IMR-90 (cell line): ENCODE measurements around the gene KLHL20. TPM values are rescaled to one million over a fixed set of nuclear protein-coding genes. Genes with fewer than 3 reads are reported as not detected.

Experiments
- ATAC-seq: fragments of 200-7000 bp; cut with Tn5 transposase; 2 replicates; pipeline ENCODE4 v1.9.1; 2020; ENCODE audit warnings: low read depth, mild to moderate bottlenecking, moderate library complexity
- BruUV-seq: library from RNA; stranded (reverse); fragments of 400-500 nt; replicated peaks from 2 replicates; lab custom pipeline; 2021; lab: Mats Ljungman, UMichigan
- CTCF ChIA-PET: fragments of 300-600 bp; formaldehyde crosslinking; extraction: SDS; loops from one replicate; lab custom pipeline; 2021; ENCODE audit warnings: antibody characterized with exemption; lab: Yijun Ruan, JAX
- POLR2A ChIA-PET: fragments of 300-600 bp; sonication (Branson Sonifier 250); formaldehyde crosslinking; loops from one replicate; lab custom pipeline; 2022; ENCODE audit warnings: antibody characterized with exemption; ENCODE audit not compliant: unreplicated experiment; lab: Charles Lee
- DNase-seq: peaks from one replicate; pipeline ENCODE4 v3.0.0; 2013
- H2AFZ ChIP-seq: replicated peaks from 2 replicates; pipeline ENCODE3; 2013; ENCODE audit warnings: low read length, mild to moderate bottlenecking; ENCODE audit not compliant: poor library complexity
- H2AK5ac ChIP-seq: 2 replicates; pipeline ENCODE4 v1.6.1; 2013; ENCODE audit warnings: low read depth, low read length, inconsistent platforms
- H2AK9ac ChIP-seq: replicated peaks from 2 replicates; pipeline ENCODE3; 2013; ENCODE audit warnings: mild to moderate bottlenecking, low read depth, low read length, moderate library complexity; ENCODE audit not compliant: poor library complexity
- H2BK120ac ChIP-seq: 2 replicates; pipeline ENCODE4 v1.6.1; 2013; ENCODE audit warnings: low read depth, low read length, inconsistent platforms
- H2BK15ac ChIP-seq: 3 replicates; pipeline ENCODE4 v1.6.1; 2013; ENCODE audit warnings: low read depth, low read length, inconsistent platforms
- H2BK20ac ChIP-seq: 2 replicates; pipeline ENCODE4 v1.6.1; 2013; ENCODE audit warnings: low read depth, mild to moderate bottlenecking, inconsistent platforms, low read length, moderate library complexity
- H2BK5ac ChIP-seq: 2 replicates; pipeline ENCODE4 v1.6.1; 2013; ENCODE audit warnings: mild to moderate bottlenecking, low read depth, low read length, inconsistent platforms; ENCODE audit not compliant: poor library complexity, severe bottlenecking
- H3K14ac ChIP-seq: replicated peaks from 2 replicates; pipeline ENCODE4 v1.6.1; 2013; ENCODE audit warnings: low read depth, low read length, inconsistent platforms
- H3K18ac ChIP-seq: 2 replicates; pipeline ENCODE4 v1.6.1; 2013; ENCODE audit warnings: low read depth, low read length, control low read depth
- H3K23ac ChIP-seq: 2 replicates; pipeline ENCODE4 v1.6.1; 2013; ENCODE audit warnings: low read depth, low read length, inconsistent platforms
- H3K27ac ChIP-seq: 2 replicates; pipeline ENCODE4 v1.5.1; 2013; ENCODE audit warnings: mild to moderate bottlenecking, control low read depth, low read length; ENCODE audit not compliant: insufficient read depth
- H3K27me3 ChIP-seq: 2 replicates; pipeline ENCODE4 v1.6.1; 2013; ENCODE audit warnings: low read length; ENCODE audit not compliant: control insufficient read depth, insufficient read depth
- H3K36me3 ChIP-seq: 2 replicates; pipeline ENCODE4 v1.6.1; 2013; ENCODE audit warnings: low read length, mixed read lengths; ENCODE audit not compliant: control insufficient read depth, insufficient read depth
- H3K4ac ChIP-seq: 2 replicates; pipeline ENCODE4 v1.6.1; 2013; ENCODE audit warnings: low read depth, low read length, inconsistent platforms
- H3K4me1 ChIP-seq: 2 replicates; pipeline ENCODE4 v1.6.1; 2013; ENCODE audit warnings: low read length, mixed read lengths; ENCODE audit not compliant: control insufficient read depth, insufficient read depth
- H3K4me2 ChIP-seq: 2 replicates; pipeline ENCODE4 v1.6.1; 2013; ENCODE audit warnings: low read depth, mild to moderate bottlenecking, control low read depth, low read length, moderate library complexity
- H3K4me3 ChIP-seq: 2 replicates; pipeline ENCODE4 v1.5.1; 2013; ENCODE audit warnings: low read depth, mild to moderate bottlenecking, control low read depth, low read length, moderate library complexity; ENCODE audit not compliant: insufficient read depth
- H3K56ac ChIP-seq: 2 replicates; pipeline ENCODE4 v1.6.1; 2013; ENCODE audit warnings: low read length, inconsistent platforms; ENCODE audit not compliant: insufficient read depth; ENCODE audit errors: extremely low read depth
- H3K79me1 ChIP-seq, 2 experiments: 2 replicates each; pipeline ENCODE4 v1.6.1; 2013; ENCODE audit warnings: low read length in 2 of 2, inconsistent platforms in 1 of 2, low read depth in 1 of 2
- H3K9ac ChIP-seq: 2 replicates; pipeline ENCODE4 v1.6.1; 2013; ENCODE audit warnings: low read depth, low read length, control low read depth
- H3K9me1 ChIP-seq: 2 replicates; pipeline ENCODE4 v1.6.1; 2013; ENCODE audit warnings: low read length, inconsistent platforms; ENCODE audit not compliant: insufficient read depth
- H3K9me3 ChIP-seq: 2 replicates; pipeline ENCODE4 v1.6.1; 2013; ENCODE audit warnings: low read length; ENCODE audit not compliant: control insufficient read depth, insufficient read depth
- H4K20me1 ChIP-seq: 2 replicates; pipeline ENCODE4 v1.6.1; 2013; ENCODE audit warnings: low read length, inconsistent platforms; ENCODE audit not compliant: insufficient read depth
- H4K5ac ChIP-seq: 2 replicates; pipeline ENCODE4 v1.6.1; 2013; ENCODE audit warnings: mild to moderate bottlenecking, low read depth, low read length, control low read depth
- H4K8ac ChIP-seq, 2 experiments: 2 replicates each; pipeline ENCODE4 v1.6.1; 2013; ENCODE audit warnings: low read depth in 2 of 2, low read length in 2 of 2, control low read depth in 1 of 2, inconsistent platforms in 1 of 2
- H4K91ac ChIP-seq: 2 replicates; pipeline ENCODE4 v1.6.1; 2013; ENCODE audit warnings: low read depth, low read length, inconsistent platforms; ENCODE audit not compliant: insufficient read depth
- BHLHE40 ChIP-seq: fragments of 150-350 bp; IDR thresholded peaks from 2 replicates; pipeline ENCODE4 v1.6.1; 2016; ENCODE audit warnings: mild to moderate bottlenecking, low read depth, low read length
- CHD1 ChIP-seq: IDR thresholded peaks from 2 replicates; pipeline ENCODE4 v1.6.1; 2012; ENCODE audit warnings: low read depth, low read length, improper control_type of control experiment
- ELK1 ChIP-seq: fragments of 150-350 bp; IDR thresholded peaks from 2 replicates; pipeline ENCODE4 v1.6.1; 2016; ENCODE audit warnings: low read depth, mild to moderate bottlenecking, low read length, moderate library complexity, borderline replicate concordance
- MXI1 ChIP-seq: IDR thresholded peaks from 2 replicates; pipeline ENCODE4 v1.6.1; 2012; ENCODE audit warnings: low read depth, mild to moderate bottlenecking, low read length, moderate library complexity, borderline replicate concordance
- RAD21 ChIP-seq: IDR thresholded peaks from 2 replicates; pipeline ENCODE4 v1.6.1; 2012; ENCODE audit warnings: low read length, improper control_type of control experiment
- RCOR1 ChIP-seq: IDR thresholded peaks from 2 replicates; pipeline ENCODE4 v1.6.1; 2012; ENCODE audit warnings: mild to moderate bottlenecking, low read length, improper control_type of control experiment; ENCODE audit not compliant: insufficient replicate concordance
- SMC3 ChIP-seq: fragments of 150-350 bp; IDR thresholded peaks from 2 replicates; pipeline ENCODE4 v1.6.1; 2016; ENCODE audit warnings: low read depth, mild to moderate bottlenecking, antibody characterized with exemption, low read length, moderate library complexity
- WGBS, 2 experiments: methylation state at CpG; one replicate each; pipeline versions ENCODE4 v1.1.5 to v1.1.7; 2013; ENCODE audit warnings: missing lambda C conversion rate in 2 of 2; ENCODE audit not compliant: insufficient read length in 1 of 2; ENCODE audit errors: extremely low coverage in 2 of 2; 5-methylcytosine and 5-hydroxymethylcytosine counted together
- dilution Hi-C: fragments of 300-500 bp; cut with HindIII; formaldehyde crosslinking; loops from one replicate; pipeline ENCODE4 v1.14.3; 2018; ENCODE audit warnings: low sequenced_read_pairs; ENCODE audit not compliant: unreplicated experiment
- in situ Hi-C: fragments of 300-500 bp; cut with MboI; formaldehyde crosslinking; loops from 3 replicates; pipeline ENCODE4 v1.14.3; 2019; ENCODE audit warnings: low sequenced_read_pairs, inconsistent platforms, mixed read lengths
- intact Hi-C: fragments of 100-400 bp; cut with micrococcal nuclease; formaldehyde crosslinking; loops from 2 replicates; pipeline ENCODE4 v1.10.0; 2022
- polyA plus RNA-seq, 3 experiments: library from polyadenylated mRNA; depleted of rRNA; stranded (reverse); fragments of >200 nt; gene quantifications; 2 replicates each; pipeline ENCODE4 v1.2.3, GENCODE V29; 2012; ENCODE audit warnings: low replicate concordance in 1 of 3
- total RNA-seq: library from RNA; depleted of rRNA; stranded (reverse); fragments of >200 nt; gene quantifications from 2 replicates; pipeline ENCODE4 v1.2.3, GENCODE V29; 2012
- TF ChIP-seq, protein P1 (sequence below): fragments of 150-350 bp; IDR thresholded peaks from 2 replicates; pipeline ENCODE4 v1.6.1; 2017; ENCODE audit warnings: mild to moderate bottlenecking, antibody characterized with exemption, low read length, low read depth

Gene KLHL20
- total and polyA plus RNA-seq, 2 of the 4 experiments (the other 2 are of a cell fraction), result 13.5 to 23.3 TPM

GRCh38 chr1:173666646-173667045 is 48.1 kb upstream of the KLHL20 start:
- Histone ChIP-seq H2BK20ac (no peak overlapping the region), H3K23ac (no peak overlapping the region), H3K4me3 (no peak overlapping the region), H4K91ac (no peak overlapping the region), H3K18ac (no peak overlapping the region), H3K9me3 (no peaks in the 10 kb centered on the region), H3K4me1 (no peaks in the 10 kb centered on the region), H3K4ac (no peak overlapping the region), H4K8ac (no peak overlapping the region), H2AK9ac (no peak overlapping the region), H2BK120ac (no peak overlapping the region), H4K20me1 (no peaks in the 10 kb centered on the region), H3K9me1 (no peaks in the 10 kb centered on the region), H3K27ac (no peak overlapping the region), H4K5ac (no peak overlapping the region), H3K79me1 (no peaks in the 10 kb centered on the region), H3K14ac (no peak overlapping the region), H3K27me3 (peaks cover 15% of the 10 kb centered on the region), H3K9ac (no peak overlapping the region), H3K36me3 (no peaks in the 10 kb centered on the region), H2BK5ac (no peak overlapping the region), H2AK5ac (no peak overlapping the region), H2BK15ac (no peak overlapping the region), H3K56ac (no peak overlapping the region), H3K4me2 (no peak overlapping the region), H2AFZ (no peak overlapping the region)
- POLR2A ChIA-PET, result no interaction called here
- whole genome bisulfite sequencing, 2 experiments, result no CpG with 5 or more reads among the region's 3 CpGs
- no TSS peak for BruUV-seq
- TF ChIP-seq SMC3 (no peak), MXI1 (no peak), BHLHE40 (no peak), ELK1 (no peak), RCOR1 (no peak), CHD1 (no peak), RAD21 (no peak)
- TF ChIP-seq, protein P1, sequence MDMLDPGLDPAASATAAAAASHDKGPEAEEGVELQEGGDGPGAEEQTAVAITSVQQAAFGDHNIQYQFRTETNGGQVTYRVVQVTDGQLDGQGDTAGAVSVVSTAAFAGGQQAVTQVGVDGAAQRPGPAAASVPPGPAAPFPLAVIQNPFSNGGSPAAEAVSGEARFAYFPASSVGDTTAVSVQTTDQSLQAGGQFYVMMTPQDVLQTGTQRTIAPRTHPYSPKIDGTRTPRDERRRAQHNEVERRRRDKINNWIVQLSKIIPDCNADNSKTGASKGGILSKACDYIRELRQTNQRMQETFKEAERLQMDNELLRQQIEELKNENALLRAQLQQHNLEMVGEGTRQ, result no peak
- intact Hi-C loops, result no loop called here
- ATAC-seq (peak; percentile 46; the same call in 1 of the 2 replicates), DNase-seq (peak; percentile 50)
- dilution Hi-C loops, result no loop called here
- CTCF ChIA-PET, result no interaction called here
- in situ Hi-C loops, result no loop called here
